Vagina (tissue), 2 donors: Measurements from ENCODE around the gene LHFPL5. TPM values are rescaled to one million over a fixed set of nuclear protein-coding genes. Genes with fewer than 3 reads are reported as not detected.

Source experiments
- DNase-seq, 2 donors: peaks; one replicate each; pipeline ENCODE4 v3.0.0-alpha.2; 2017; ENCODE audit errors: extremely low spot score in 2 of 2
- H3K27ac ChIP-seq: fragments of 200-600 bp; sonication (generic); one replicate; pipeline ENCODE4 v1.5.1; 2019
- H3K27me3 ChIP-seq: fragments of 200-600 bp; sonication (generic); one replicate; pipeline ENCODE4 v1.5.1; 2019
- H3K36me3 ChIP-seq, 2 donors: fragments of 200-600 bp; sonication (generic); one replicate each; pipeline ENCODE4 v1.5.1; 2017 to 2019
- H3K4me1 ChIP-seq: fragments of 200-600 bp; sonication (generic); one replicate; pipeline ENCODE4 v1.5.1; 2019
- H3K4me3 ChIP-seq, 2 donors: fragments of 200-600 bp; sonication (generic); 1 replicate in 1 of 2; 2 replicates in 1 of 2; pipeline ENCODE4 v1.5.1; 2016 to 2019
- H3K9me3 ChIP-seq: fragments of 200-600 bp; sonication (generic); one replicate; pipeline ENCODE4 v1.5.1; 2019
- POLR2A ChIP-seq, 2 donors: fragments of 450-650 bp; IDR thresholded peaks; one replicate each; pipeline ENCODE4 v1.6.1; 2017; ENCODE audit warnings: antibody characterized with exemption in 2 of 2, mild to moderate bottlenecking in 2 of 2, moderate library complexity in 2 of 2
- POLR2AphosphoS5 ChIP-seq, 2 donors: sonication (generic); formaldehyde crosslinking; IDR thresholded peaks; one replicate each; pipeline ENCODE4 v1.9.0; 2017; ENCODE audit warnings: antibody characterized with exemption in 2 of 2, mild to moderate bottlenecking in 2 of 2, low read depth in 1 of 2; ENCODE audit not compliant: insufficient read depth in 1 of 2
- intact Hi-C: fragments of 100-400 bp; cut with DNase I; formaldehyde crosslinking; loops from one replicate; pipeline ENCODE4 v1.15.1; 2023
- total RNA-seq: library from RNA; depleted of rRNA; stranded (reverse); fragments of >200 nt; gene quantifications from one replicate; pipeline ENCODE4 v1.2.3, GENCODE V29; 2016
- TF ChIP-seq, protein P1 (sequence below), 3 experiments: fragments of 450-650 bp in 2 of 3; fragments of 200-600 bp in 1 of 3; sonication (generic) in 1 of 3; IDR thresholded peaks; one replicate each; pipeline ENCODE4 v1.5.1; 2017 to 2019; ENCODE audit warnings: antibody characterized with exemption in 3 of 3, mild to moderate bottlenecking in 2 of 3, moderate library complexity in 2 of 3

Gene LHFPL5
- total RNA-seq, 1 donor from 2014 or later, result not detected

GRCh38 chr6:35797837-35798526 is 7.2 kb upstream of the LHFPL5 start:
- Histone ChIP-seq H3K27me3 (no peaks in the 10 kb centered on the region), H3K4me3 (no peak overlapping the region), H3K9me3 (no peaks in the 10 kb centered on the region), H3K27ac (no peak overlapping the region), H3K36me3 (no peaks in the 10 kb centered on the region), H3K4me1 (no peaks in the 10 kb centered on the region)
- no peak for DNase-seq
- intact Hi-C loops, result loop anchor here (1.0 to 5.0 kb wide), 2 partner anchors 11 to 1566 kb away; no protein-coding TSS in a partner anchor
- TF ChIP-seq, protein P1, sequence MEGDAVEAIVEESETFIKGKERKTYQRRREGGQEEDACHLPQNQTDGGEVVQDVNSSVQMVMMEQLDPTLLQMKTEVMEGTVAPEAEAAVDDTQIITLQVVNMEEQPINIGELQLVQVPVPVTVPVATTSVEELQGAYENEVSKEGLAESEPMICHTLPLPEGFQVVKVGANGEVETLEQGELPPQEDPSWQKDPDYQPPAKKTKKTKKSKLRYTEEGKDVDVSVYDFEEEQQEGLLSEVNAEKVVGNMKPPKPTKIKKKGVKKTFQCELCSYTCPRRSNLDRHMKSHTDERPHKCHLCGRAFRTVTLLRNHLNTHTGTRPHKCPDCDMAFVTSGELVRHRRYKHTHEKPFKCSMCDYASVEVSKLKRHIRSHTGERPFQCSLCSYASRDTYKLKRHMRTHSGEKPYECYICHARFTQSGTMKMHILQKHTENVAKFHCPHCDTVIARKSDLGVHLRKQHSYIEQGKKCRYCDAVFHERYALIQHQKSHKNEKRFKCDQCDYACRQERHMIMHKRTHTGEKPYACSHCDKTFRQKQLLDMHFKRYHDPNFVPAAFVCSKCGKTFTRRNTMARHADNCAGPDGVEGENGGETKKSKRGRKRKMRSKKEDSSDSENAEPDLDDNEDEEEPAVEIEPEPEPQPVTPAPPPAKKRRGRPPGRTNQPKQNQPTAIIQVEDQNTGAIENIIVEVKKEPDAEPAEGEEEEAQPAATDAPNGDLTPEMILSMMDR (IDR thresholded peaks at IDR 0.05), result no peak
- TF ChIP-seq POLR2A (IDR thresholded peaks at IDR 0.05), result no peak
- TF ChIP-seq POLR2AphosphoS5 (IDR thresholded peaks at IDR 0.05; ENCODE audit: insufficient read depth in 1 of 2, low read depth in 1 of 2), result no peak

- no peak for TF ChIP-seq POLR2AphosphoS5 (IDR thresholded peaks at IDR 0.05; ENCODE audit: insufficient read depth in 1 of 2, low read depth in 1 of 2)
- TF ChIP-seq, protein P1 (IDR thresholded peaks at IDR 0.05), result no peak
- TF ChIP-seq POLR2A (IDR thresholded peaks at IDR 0.05), result no peak
- Histone ChIP-seq H3K9me3 (no peaks in the 10 kb centered on the region), H3K4me3 (no peak overlapping the region), H3K27ac (no peak overlapping the region), H3K27me3 (no peaks in the 10 kb centered on the region), H3K4me1 (no peaks in the 10 kb centered on the region), H3K36me3 (no peaks in the 10 kb centered on the region)
- intact Hi-C loops, result loop anchor here (1.0 to 5.0 kb wide), 2 partner anchors 11 to 1566 kb away; no protein-coding TSS in a partner anchor
- no peak for DNase-seq
Observed at GRCh38 chr6:35798706-35799105, 6.4 kb upstream of the LHFPL5 start.

DNA sequence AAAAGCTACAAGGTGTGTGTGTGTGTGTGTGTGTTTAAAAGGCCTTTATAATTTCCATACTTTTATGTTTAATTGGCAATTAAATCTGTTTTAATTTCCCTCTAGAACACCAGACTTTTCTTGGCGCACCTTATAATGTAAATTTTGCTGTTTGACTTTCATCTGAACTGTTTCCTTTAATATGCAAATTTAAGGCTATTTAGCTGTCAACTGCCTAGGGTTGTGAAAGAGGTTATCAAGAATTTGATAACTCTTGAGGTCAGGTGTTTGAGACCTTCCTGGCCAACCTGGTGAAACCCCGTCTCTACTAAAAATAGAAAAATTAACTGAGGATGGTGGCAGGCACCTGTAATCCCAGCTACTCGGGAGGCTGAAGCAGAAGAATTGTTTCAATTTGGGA is 4.0 kb upstream of the LHFPL5 start:
- Histone ChIP-seq H3K9me3 (no peaks in the 10 kb centered on the region), H3K27me3 (no peaks in the 10 kb centered on the region), H3K27ac (no peak overlapping the region), H3K4me3 (no peak overlapping the region), H3K36me3 (no peaks in the 10 kb centered on the region), H3K4me1 (no peaks in the 10 kb centered on the region)
- TF ChIP-seq, protein P1 (IDR thresholded peaks at IDR 0.05), result no peak
- intact Hi-C loops, result no loop called here
- DNase-seq, result no peak

DNA sequence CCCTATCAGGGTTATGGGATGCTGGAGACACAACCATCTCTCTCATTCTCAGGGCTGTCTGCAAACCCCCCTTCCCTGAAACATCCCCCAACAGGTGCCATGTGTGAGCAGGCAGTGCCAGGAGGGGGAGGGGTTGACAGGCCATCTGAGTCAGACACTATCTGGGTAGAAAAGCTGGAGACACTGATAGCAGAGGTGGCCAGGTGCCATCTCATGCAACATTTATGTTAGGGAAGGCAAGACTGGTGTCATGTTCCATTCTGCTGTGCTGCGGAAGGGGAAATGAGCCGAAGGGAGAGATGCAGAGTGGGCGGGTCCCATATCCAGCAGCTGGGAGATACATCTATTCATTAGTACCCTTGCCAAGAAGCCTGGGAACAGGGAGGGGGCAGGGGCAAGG is 3.5 kb downstream of the LHFPL5 start:
- H3K27me3 ChIP-seq, result no peaks in the 10 kb centered on the region
- TF ChIP-seq POLR2A (IDR thresholded peaks at IDR 0.05) (no peak), POLR2AphosphoS5 (IDR thresholded peaks at IDR 0.05; ENCODE audit: insufficient read depth in 1 of 2, low read depth in 1 of 2) (no peak)
- TF ChIP-seq, protein P1 (IDR thresholded peaks at IDR 0.05), result no peak
- no peaks in the 10 kb centered on the region for H3K9me3 ChIP-seq
- H3K4me3 ChIP-seq, result no peak overlapping the region
- intact Hi-C loops, result no loop called here
- no peak for DNase-seq
- no peak overlapping the region for H3K27ac ChIP-seq
- no peaks in the 10 kb centered on the region for H3K36me3 ChIP-seq
- no peaks in the 10 kb centered on the region for H3K4me1 ChIP-seq

- Histone ChIP-seq H3K27me3 (no peaks in the 10 kb centered on the region), H3K36me3 (no peaks in the 10 kb centered on the region), H3K4me3 (no peak overlapping the region), H3K27ac (no peak overlapping the region), H3K4me1 (no peaks in the 10 kb centered on the region), H3K9me3 (no peaks in the 10 kb centered on the region)
- intact Hi-C loops, result no loop called here
- TF ChIP-seq, protein P1 (IDR thresholded peaks at IDR 0.05), result no peak
- no peak for TF ChIP-seq POLR2A (IDR thresholded peaks at IDR 0.05)
- TF ChIP-seq POLR2AphosphoS5 (IDR thresholded peaks at IDR 0.05; ENCODE audit: insufficient read depth in 1 of 2, low read depth in 1 of 2), result no peak
- DNase-seq, result no peak
Observed at GRCh38 chr6:35809809-35810208, 4.7 kb downstream of the LHFPL5 start.
